Skin epidermis (tissue), 12 donors: ENCODE measurements around the gene FAM8A1.
"Not testable (repeated sequence)": the region's sequence is repeated elsewhere in the genome, so short reads cannot be mapped to it uniquely, and the experiment has no call there.

Source experiments
- H3K27ac ChIP-seq, 21 experiments: fragments of 200-600 bp; sonication (generic) in 11 of 21; one replicate each; pipeline ENCODE4 v1.5.0; 2020; ENCODE audit warnings: mild to moderate bottlenecking in 3 of 21, inconsistent platforms in 2 of 21, moderate library complexity in 2 of 21
- H3K4me3 ChIP-seq, 7 experiments: fragments of 200-600 bp; sonication (generic) in 2 of 7; one replicate each; pipeline ENCODE4 v1.5.0; 2020; ENCODE audit warnings: inconsistent platforms in 2 of 7, mild to moderate bottlenecking in 2 of 7, moderate library complexity in 1 of 7

The FAM8A1 gene

GRCh38 chr6:17599877-17600526 is at the start of gene FAM8A1:
TSS of gene FAM8A1 (plus strand) at chr6:17600302. CDS start at chr6:17600410, 108 bp downstream.
- peak within 1 kb of the TSS; percentile 64 to 97 (median 90) for H3K4me3 ChIP-seq
- peak within 1 kb of the TSS; percentile 80 to 98 (median 93) for H3K27ac ChIP-seq

GRCh38 chr6:17551383-17551958 is 48.6 kb upstream of the FAM8A1 start:
- Histone ChIP-seq H3K27ac (no peak overlapping the region), H3K4me3 (no peak overlapping the region)

DNA sequence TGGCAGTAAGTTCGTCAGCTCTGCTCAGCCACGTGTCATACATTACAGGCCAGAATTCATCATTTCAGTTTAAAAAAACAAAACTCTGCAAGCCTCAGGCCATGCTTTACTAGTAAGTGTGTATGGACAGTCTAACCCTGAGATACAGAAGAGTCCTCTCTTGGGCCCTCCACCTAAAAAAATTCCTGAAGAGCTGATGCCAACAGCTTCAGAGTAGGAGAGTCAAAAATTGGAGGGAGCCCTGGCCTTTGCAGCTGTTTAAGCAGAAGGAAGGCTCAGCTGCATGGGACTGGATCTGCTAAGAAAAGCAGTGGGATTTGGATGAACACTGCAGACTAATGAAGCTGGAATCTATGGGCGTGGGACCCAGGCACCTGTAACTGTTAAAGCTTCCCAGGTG is 47.2 kb upstream of the FAM8A1 start:
- no peak overlapping the region for H3K27ac ChIP-seq
- no peak overlapping the region for H3K4me3 ChIP-seq

DNA sequence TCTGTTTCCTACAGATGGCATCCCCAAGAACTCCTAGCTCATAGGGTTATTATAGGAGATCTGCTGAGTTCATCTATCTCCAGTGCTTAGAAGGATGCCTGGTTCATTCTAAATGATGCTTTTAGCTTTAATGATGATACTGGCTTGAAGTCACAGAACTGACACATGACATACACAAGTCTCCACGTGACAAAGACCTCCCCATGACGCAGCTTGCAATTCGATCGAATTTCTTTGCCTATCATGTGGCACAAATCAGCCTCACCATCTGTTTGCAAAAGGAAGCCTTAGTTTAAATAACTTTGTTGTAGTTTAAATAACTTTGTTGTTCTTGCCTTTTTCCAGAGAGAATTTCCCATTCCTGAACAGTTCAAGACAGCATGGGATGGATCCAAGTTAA is 44.1 kb upstream of the FAM8A1 start:
- no peak overlapping the region for H3K27ac ChIP-seq
- no peak overlapping the region for H3K4me3 ChIP-seq

GRCh38 chr6:17562636-17563035 is 37.5 kb upstream of the FAM8A1 start:
- no peak overlapping the region for H3K4me3 ChIP-seq
- no peak overlapping the region for H3K27ac ChIP-seq

DNA sequence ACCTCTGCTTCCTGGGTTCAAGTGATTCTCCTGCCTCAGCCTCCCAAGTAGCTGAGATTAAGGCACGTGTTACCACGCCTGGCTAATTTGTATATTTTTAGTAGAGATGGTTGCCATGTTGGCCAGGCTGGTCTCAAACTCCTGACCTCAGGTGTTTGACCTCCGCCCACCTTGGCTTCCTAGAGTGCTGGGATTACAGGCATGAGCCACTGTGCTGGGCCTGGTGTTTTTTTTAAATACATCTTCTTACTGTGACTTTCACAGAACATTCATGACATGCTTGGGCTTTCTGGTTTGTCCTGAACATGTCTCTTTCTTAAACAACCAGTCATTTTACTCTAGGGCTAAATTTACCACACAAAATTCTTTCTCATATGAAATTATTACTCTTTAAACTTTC is 34.7 kb upstream of the FAM8A1 start:
- Histone ChIP-seq H3K27ac (no peak overlapping the region), H3K4me3 (no peak overlapping the region)

- no peak overlapping the region for H3K27ac ChIP-seq
- no peak overlapping the region for H3K4me3 ChIP-seq
Observed at GRCh38 chr6:17574866-17575560, 25.1 kb upstream of the FAM8A1 start.

DNA sequence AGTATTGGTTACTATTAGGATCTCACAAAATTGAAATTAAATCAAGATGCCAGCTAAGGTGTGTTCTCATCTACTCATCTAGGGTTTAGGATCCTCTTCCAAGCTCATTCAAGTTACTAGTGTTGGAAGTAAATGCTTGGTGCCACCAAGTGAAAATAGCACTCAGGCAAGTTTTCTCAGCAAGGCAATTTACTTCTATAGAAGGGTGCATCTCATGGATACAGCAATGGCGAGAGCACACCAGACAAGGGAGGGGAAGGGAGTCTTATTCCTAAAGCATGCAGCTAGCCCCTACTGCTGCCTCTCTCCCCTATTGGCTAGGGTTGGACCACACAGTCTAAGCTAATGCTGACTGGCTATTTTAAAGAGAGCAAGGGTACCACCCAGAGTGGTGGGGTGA is 23.0 kb upstream of the FAM8A1 start:
- no peak overlapping the region for H3K27ac ChIP-seq
- no peak overlapping the region for H3K4me3 ChIP-seq

GRCh38 chr6:17580518-17581048 is 19.5 kb upstream of the FAM8A1 start:
- peak overlapping the region in 13 of 21 experiments; percentile 4 to 67 (median 32) for H3K27ac ChIP-seq
- H3K4me3 ChIP-seq: peak overlapping the region; percentile 39 to 63 (median 45)

DNA sequence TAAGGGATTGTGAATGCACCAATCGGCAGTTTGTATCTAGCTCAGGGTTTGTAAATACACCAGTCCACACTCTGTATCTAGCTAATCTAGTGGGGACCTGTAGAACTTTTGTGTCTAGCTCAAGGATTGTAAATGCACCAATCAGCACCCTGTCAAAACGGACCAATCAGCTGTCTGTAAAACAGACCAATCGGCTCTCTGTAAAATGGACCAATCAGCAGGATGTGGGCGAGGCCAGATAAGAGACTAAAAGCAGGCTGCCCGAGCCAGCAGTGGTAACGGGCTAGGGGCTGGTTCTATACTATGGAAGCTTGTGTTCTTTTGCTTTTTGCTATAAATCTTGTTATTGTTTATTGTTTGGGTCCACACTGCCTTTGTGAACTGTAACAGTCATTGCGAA is 18.8 kb upstream of the FAM8A1 start:
- H3K4me3 ChIP-seq, H3K27ac ChIP-seq: not testable (repeated sequence)

DNA sequence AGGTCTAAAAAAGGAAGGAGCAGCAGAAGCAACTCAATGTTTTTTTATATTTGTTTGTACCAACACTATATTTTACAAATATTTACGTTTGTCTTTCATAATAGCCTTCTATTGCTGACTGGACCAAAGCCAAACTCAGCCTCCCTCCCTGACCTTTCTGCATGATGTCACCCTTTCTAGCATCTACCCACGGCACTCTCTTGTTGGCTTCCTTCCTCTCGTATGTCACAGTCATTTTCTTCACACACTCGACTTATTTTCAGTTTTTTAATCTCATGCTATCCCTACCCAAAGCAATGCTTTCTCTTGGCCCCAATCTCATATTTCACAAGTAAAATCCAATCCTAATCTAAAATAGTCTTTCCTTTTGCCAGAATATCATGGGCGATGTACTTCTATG is 16.3 kb upstream of the FAM8A1 start:
- Histone ChIP-seq H3K4me3 (no peak overlapping the region), H3K27ac (peak overlapping the region in 8 of 21 experiments; percentile 15 to 62 (median 42))

GRCh38 chr6:17584241-17584803 is 15.8 kb upstream of the FAM8A1 start:
- peak overlapping the region in 8 of 21 experiments; percentile 15 to 62 (median 42) for H3K27ac ChIP-seq
- H3K4me3 ChIP-seq: no peak overlapping the region

DNA sequence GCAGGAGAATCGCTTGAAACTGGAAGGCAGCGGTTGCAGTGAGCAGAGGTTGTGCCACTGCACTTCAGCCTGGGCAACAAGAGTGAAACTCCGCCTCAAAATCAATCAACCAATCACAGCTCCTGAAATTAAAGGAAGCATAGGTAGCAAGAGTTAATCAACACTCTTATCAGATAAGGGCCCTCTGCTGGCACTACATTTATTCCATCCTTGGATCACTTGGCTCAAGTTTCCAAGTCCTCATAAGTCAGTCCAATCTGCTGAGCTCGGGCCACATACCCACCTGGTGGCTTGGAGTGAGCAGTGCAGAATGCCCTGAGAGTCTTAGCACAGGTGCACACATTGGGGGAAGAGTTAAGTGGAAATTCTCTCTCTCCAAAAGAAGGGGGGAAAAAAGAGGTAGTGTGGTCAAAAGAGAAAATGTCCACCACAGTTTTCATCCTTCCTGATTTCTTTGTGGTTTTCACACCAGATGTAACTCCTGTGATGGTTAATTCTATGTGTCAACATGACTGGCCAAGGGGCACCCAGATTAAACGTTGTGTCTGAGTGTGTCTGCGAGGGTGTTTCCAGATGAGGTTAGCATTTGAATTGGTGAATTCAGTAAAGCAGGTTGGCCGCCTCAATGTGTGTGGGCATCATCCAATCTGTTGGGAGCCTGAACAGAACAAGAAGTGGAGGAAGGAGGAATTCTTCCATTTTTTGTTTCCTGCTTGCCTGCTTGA is 14.2 kb upstream of the FAM8A1 start:
- no peak overlapping the region for H3K4me3 ChIP-seq
- no peak overlapping the region for H3K27ac ChIP-seq

DNA sequence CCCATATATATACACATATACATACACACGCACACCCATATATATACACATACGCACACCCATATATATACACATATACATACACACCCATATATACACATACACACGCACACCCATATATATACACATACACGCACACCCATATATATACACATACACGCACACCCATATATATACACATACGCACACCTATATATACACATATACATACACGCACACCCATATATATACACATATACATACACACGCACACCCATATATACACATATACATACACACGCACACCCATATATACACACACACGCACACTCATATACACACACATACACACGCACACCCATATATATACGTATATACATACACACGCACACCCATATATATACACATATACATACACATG is 13.5 kb upstream of the FAM8A1 start:
- H3K4me3 ChIP-seq, H3K27ac ChIP-seq: not testable (repeated sequence)

DNA sequence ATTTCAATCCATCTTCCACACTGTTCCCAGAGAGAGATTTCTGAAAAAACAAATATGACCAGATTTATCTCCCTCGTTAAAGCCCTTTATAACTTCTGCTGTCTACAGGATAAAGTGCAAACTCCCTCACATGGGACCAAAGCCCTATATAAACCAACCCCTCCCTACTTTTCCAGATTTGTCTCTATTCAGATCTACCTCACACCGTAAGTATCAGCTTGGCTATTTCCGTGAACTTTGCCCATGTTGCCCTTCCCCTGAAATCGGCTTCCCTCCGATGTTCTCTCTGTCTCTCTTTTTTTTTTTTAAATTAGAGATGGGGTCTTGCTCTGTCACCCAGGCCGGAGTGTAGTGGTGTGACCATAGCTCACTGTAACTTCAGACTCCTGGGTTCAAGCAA is 12.1 kb upstream of the FAM8A1 start:
- Histone ChIP-seq H3K4me3 (no peak overlapping the region), H3K27ac (no peak overlapping the region)

DNA sequence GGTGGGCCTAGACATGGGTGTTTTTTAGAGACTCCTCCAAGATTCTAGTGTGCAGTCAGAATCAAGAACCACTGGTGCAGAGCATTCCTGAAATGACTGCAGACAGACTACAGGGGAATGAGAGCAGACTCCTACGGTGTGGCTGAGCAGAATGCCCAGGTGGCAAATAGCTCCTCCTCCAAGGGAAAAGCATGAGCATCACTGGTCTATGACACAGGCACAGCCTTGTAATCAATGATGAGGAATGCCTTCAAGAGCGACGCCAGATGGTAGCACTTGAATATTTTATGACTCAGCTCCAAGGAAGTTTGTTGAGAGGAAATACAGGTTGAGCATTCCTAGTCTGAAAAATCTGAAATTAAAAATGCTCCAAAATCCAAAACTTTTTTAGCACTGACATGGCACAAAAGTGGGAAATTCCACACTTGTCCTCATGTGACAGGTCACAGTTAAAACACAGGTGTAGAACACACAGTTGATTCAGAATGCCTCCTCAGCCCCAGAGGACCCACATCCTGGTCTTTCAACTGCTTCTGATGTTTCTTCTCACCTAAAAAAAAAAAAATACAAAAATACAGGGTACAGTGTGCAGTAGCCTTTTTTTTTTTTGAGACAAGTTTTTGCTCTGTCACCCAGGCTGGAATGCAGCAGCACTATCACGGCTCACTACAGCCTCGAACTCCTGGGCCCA is 10.6 kb upstream of the FAM8A1 start:
- H3K4me3 ChIP-seq: no peak overlapping the region
- no peak overlapping the region for H3K27ac ChIP-seq

DNA sequence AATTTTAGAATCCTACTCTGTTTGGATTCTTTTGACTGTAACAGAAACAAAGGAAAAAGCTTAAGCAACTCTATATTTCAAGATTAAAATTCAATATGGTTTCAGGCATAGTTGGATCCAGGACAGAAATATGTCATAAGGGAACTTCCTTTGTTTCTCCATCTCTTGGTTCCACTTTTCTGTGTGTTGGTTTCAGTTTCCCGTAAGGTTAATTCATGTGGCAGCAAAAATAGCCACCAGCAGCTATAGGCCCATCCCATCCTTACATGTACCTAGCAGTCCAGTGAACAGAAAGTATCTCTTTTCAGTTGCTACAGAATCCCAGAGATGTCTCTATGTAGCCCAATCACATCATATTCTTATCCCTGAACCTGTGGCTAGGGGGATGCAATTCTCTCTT is 8.8 kb upstream of the FAM8A1 start:
- no peak overlapping the region for H3K27ac ChIP-seq
- no peak overlapping the region for H3K4me3 ChIP-seq

GRCh38 chr6:17593246-17593645 is 6.9 kb upstream of the FAM8A1 start:
- H3K27ac ChIP-seq: no peak overlapping the region

DNA sequence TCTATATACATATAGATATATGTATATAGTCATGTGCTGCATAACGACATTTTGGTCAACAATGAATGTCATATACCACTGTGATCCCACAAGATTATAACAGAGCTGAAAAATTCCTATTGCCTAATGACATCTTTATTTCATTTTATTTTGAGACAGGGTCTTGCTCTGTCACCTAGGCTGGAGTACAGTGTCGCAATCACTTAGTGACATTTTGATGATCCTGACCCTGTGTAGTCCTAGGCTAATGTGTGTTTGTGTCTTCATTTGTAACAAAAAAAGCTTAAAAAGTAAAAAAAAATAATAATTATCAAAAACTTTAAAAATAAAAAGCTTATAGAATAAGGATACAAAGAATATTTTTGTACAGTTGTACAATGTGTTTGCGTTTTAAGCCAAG is 4.0 kb upstream of the FAM8A1 start:
- no peak overlapping the region for H3K27ac ChIP-seq
- H3K4me3 ChIP-seq: no peak overlapping the region

More at GRCh38 chr6:17593246-17593645, 6.9 kb upstream of the FAM8A1 start:
- H3K4me3 ChIP-seq: no peak overlapping the region
